ENCODE measurements around the gene F10. TPM values are rescaled to one million over a fixed set of nuclear protein-coding genes. Genes with fewer than 3 reads are reported as not detected.

The F10 gene
- total RNA-seq, 2 donors from 2014 or later: 10.2 to 48.0 TPM

GRCh38 chr13:113123226-113124201 is 915 bp downstream of the F10 start:
- WGBS: 80% methylated on average over 29 of the region's 29 CpGs
- Histone ChIP-seq H3K36me3 (no peaks in the 10 kb centered on the region), H3K4me1 (replicated peaks) (no peaks in the 10 kb centered on the region), H3K27me3 (replicated peaks; ENCODE audit: insufficient read depth) (no peaks in the 10 kb centered on the region), H3K9me3 (no peaks in the 10 kb centered on the region), H3K4me3 (no peak overlapping the region), H3K27ac (peak overlapping the region; percentile 49 to 58)
- TF ChIP-seq POLR2AphosphoS5 (IDR thresholded peaks at IDR 0.05) (no peak), CTCF (IDR thresholded peaks at IDR 0.05) (no peak), POLR2A (IDR thresholded peaks at IDR 0.05) (no peak)
- intact Hi-C loops (cut with DNase I): no loop called here
- DNase-seq (ENCODE audit: low spot score): no peak

- WGBS: 95% methylated on average over 19 of the region's 19 CpGs
- no peaks in the 10 kb centered on the region for H3K4me1 ChIP-seq (replicated peaks)
- no peak for DNase-seq (ENCODE audit: low spot score)
- H3K27ac ChIP-seq: no peak overlapping the region
- no peak for TF ChIP-seq POLR2AphosphoS5 (IDR thresholded peaks at IDR 0.05)
- no peak for TF ChIP-seq CTCF (IDR thresholded peaks at IDR 0.05)
- TF ChIP-seq POLR2A (IDR thresholded peaks at IDR 0.05): no peak
- no peaks in the 10 kb centered on the region for H3K27me3 ChIP-seq (replicated peaks; ENCODE audit: insufficient read depth)
- H3K9me3 ChIP-seq: no peaks in the 10 kb centered on the region
- no peak overlapping the region for H3K4me3 ChIP-seq
- no peaks in the 10 kb centered on the region for H3K36me3 ChIP-seq
- intact Hi-C loops (cut with DNase I): no loop called here
Observed at GRCh38 chr13:113124211-113124970, 1.8 kb downstream of the F10 start.

DNA sequence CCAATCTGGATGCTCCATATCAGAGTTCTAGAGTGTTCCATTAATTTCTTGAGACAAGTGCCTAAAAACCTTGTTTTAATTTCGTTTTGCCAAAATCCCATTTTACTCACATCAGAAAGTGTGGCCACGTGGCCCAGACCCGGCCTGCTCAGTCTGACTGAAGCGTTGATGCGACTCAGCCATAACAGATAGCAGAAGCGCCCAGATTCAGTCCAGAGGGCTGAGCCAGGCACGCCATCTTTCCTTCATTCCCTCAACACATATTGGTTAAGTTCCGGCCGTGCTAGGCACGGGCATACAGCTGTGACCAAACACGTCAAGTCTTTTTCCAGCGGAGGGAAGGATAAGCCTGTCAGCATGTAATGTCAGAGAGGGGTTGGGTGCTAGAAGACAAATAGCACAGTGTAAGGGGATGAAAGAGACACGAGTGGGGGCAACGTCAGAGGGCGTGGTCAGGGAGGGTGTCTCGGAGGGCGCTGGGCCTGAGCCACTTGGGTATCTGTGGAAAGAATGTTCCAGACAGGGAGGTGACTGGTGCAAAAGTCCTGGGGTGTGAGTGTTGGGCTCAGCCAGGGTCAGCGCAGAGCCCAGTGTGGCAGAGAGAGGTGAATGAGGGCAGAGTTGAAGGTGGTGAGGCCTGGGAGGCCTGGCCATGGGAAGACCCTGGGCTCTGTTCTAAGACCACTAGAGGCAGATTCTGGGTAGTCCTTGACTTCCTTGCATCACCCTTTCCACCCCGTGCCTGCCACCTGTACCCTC is 3.1 kb downstream of the F10 start:
- Histone ChIP-seq H3K36me3 (no peaks in the 10 kb centered on the region), H3K4me3 (no peak overlapping the region), H3K27ac (no peak overlapping the region), H3K4me1 (replicated peaks) (no peaks in the 10 kb centered on the region), H3K9me3 (no peaks in the 10 kb centered on the region), H3K27me3 (replicated peaks; ENCODE audit: insufficient read depth) (no peaks in the 10 kb centered on the region)
- DNase-seq (ENCODE audit: low spot score): no peak
- 92% methylated on average over 19 of the region's 19 CpGs for WGBS
- no peak for TF ChIP-seq POLR2A (IDR thresholded peaks at IDR 0.05)
- no peak for TF ChIP-seq POLR2AphosphoS5 (IDR thresholded peaks at IDR 0.05)
- no peak for TF ChIP-seq CTCF (IDR thresholded peaks at IDR 0.05)
- intact Hi-C loops (cut with DNase I): no loop called here

DNA sequence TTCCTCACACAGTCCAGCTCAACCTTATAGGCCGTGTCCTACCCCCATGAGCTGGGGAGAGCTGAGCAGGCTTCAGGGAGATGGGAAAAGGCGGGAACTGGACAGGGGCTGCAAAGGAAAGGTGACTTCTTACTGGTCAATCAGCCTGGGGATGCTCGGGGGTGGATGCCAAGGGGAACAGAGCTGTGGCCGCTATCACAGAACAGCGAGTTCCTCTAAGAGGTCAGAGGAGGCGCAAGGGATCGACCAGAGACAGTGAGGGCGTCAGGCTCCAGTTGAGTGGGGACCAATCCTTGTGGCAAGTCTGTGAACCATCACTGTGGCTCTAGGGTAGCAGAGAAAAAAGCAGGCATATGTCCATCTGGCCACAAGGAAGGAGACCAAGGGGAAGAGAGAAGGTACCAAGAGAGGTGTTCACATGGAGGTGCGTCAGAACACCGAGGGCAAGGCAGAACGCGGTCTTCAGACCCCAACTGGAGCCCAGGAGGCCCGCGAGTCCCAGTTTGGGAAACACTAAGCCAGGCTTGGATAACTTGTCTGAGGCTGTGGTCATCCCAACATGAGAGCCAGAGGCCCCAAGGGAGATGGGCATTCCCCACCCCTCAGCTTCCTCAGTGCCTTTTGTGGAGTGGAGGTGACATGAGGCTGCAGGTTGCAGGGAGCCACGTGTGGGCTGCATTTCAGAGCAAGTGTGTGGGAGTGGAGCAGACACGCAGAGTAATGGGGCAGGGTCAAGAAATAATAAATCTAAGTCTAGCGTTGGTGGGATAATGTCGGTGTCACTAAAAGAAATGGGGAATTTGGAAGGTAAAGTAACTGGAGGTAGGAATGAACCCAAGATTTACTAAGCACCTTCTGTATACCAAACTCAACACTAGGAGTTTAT is 3.9 kb downstream of the F10 start:
- no peaks in the 10 kb centered on the region for H3K27me3 ChIP-seq (replicated peaks; ENCODE audit: insufficient read depth)
- 89% methylated on average over 18 of the region's 18 CpGs for WGBS
- no peak overlapping the region for H3K27ac ChIP-seq
- no peaks in the 10 kb centered on the region for H3K36me3 ChIP-seq
- intact Hi-C loops (cut with DNase I): no loop called here
- H3K9me3 ChIP-seq: no peaks in the 10 kb centered on the region
- no peaks in the 10 kb centered on the region for H3K4me1 ChIP-seq (replicated peaks)
- no peak for TF ChIP-seq CTCF (IDR thresholded peaks at IDR 0.05)
- no peak for TF ChIP-seq POLR2A (IDR thresholded peaks at IDR 0.05)
- no peak for TF ChIP-seq POLR2AphosphoS5 (IDR thresholded peaks at IDR 0.05)
- H3K4me3 ChIP-seq: no peak overlapping the region
- DNase-seq (ENCODE audit: low spot score): no peak

All from prostate gland (tissue), 2 donors.